Measurements from ENCODE around the gene ZFYVE27. TPM values are rescaled to one million over a fixed set of nuclear protein-coding genes. Genes with fewer than 3 reads are reported as not detected.

Gene ZFYVE27, protein sequence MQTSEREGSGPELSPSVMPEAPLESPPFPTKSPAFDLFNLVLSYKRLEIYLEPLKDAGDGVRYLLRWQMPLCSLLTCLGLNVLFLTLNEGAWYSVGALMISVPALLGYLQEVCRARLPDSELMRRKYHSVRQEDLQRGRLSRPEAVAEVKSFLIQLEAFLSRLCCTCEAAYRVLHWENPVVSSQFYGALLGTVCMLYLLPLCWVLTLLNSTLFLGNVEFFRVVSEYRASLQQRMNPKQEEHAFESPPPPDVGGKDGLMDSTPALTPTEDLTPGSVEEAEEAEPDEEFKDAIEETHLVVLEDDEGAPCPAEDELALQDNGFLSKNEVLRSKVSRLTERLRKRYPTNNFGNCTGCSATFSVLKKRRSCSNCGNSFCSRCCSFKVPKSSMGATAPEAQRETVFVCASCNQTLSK
- 68.5 TPM for total RNA-seq

DNA sequence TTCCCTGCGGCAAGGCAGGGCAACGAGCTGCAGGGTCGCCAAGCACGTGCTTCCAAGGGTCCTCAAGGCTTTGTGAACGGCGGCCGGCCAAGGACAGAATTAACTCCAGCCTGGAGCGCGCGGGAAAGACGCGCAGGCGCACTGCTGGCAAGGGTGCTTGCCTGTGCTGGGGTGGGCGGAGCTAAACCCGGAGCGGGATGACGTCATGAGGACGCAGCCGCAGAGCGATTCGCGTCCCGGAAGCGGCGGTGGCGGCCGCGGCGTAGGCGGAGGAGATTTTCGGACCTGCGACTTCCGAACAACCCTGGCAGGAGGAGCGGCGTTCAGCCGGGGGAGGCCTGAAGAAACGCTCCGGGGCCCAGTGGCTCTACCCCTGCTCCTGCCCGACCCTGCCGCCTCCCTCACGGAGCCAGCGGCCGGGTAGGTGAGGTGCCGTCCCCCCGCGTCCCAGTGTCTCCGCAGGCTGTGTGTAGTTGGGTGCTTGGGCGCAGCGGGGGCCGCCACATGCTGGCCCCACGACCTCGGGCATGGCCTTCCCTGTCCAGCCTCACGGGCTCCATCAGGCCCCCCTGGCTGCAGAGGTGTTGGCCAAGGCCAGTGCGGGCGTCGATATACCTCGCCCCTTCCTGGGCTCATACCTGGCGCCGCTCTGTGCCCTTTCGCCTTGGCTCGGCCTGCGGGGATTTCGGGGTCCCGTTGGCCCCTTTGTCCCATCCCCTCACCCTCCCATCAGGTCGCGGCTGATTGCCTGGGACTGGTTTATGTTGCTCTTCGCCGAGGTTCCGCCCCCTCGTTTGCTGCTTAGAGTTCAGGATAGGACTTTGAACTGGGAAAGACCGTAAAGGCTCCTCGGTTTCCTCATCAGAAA lies at the start of gene ZFYVE27:
TSS of gene ZFYVE27 (plus strand) at position 227 of the 868 bp plus-strand sequence. CDS start 1,350 bp downstream, outside the sequence.

DNA sequence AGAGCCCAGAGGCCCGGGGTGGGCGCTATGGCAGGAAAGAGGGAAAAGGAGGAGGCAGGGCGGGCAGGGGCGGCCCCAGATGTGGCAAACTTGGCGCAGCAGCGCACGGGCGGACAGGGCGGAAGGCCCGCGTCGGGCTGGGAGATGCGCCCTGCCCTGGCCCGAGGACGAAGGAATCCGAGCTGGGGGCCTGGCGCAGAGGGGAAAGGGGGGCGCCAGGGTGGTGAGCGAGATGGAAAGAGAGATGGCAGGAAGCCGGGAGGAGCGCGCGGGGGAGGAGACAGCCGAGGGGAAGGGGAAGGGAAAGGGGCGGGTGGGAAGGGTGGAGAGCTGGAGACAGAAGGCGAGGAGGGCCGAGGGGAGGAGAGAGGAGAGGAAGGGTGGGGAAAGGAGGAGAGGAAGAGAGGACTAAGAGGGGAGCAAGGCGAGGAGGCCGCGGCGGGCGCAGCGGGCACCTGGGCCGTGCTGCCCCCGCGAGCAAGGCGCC lies 23.5 kb upstream of the ZFYVE27 start, which contains the start of gene MARVELD1:
TSS of gene MARVELD1 (plus strand) at position 392 of the 487 bp plus-strand sequence. CDS start 147 bp downstream, outside the sequence.

DNA sequence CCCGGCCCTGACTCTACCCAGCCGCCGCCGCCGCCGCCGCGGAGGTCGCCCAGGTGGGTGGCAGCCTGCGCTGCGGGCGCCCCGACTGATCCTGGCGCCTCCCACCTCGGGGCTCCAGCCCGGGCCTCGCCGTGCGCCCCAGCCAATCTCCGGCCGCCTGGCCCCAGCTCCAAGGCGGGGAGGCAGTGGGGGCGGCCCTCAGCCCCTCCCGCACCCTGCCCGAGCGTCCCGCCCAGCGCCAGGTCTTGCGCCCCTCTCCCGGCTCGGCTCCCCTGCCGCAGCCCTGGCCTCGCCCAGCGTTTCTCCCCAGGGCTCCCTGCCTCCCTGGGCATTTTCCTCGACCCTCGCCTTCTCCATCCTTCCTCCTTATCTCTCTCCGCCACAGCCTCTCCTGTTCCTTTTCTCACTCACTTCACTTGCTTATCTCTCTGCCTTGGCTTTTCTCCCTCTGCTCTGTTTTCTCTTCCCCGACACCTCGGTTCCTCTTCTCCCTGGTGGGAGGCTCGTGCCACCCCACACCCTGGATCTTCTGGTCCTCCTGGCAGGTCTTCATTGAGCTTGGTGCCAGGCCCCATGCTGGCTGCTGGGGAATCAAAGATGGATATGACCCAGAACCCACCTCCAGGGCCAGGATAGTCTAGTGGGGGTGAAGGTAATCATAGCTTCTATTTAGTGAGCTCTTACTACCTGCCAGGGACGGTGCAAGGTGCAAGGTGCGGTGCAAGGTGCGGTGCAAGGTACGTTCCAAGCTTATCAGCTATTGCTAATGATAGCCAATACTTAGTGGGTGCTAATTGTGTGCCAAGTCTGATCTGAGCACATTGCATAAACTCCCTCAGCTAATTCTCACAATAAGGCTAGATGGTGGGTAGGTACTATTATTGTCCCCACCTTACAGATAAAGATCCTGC lies 35.2 kb downstream of the ZFYVE27 start, which contains the start of gene SFRP5:
TSS of gene SFRP5 (minus strand) at position 87 of the 911 bp plus-strand sequence. CDS start 166 bp downstream, outside the sequence.

Other genes starting within 250 kb of the ZFYVE27 start
- gene MMS19, start 238.7 kb upstream of the ZFYVE27 start, total RNA-seq, result 94.8 TPM
- gene UBTD1, start 238.2 kb upstream of the ZFYVE27 start, total RNA-seq, result 0.94 TPM
- gene ANKRD2, start 164.3 kb upstream of the ZFYVE27 start, total RNA-seq, result not detected
- 0.31 TPM for gene HOGA1, start 152.7 kb upstream of the ZFYVE27 start, total RNA-seq
- not detected for gene C10orf62, start 147.4 kb upstream of the ZFYVE27 start, total RNA-seq
- gene MORN4, start 103.6 kb upstream of the ZFYVE27 start, total RNA-seq, result 26.0 TPM
- 10.3 TPM for gene PI4K2A, start 96.5 kb upstream of the ZFYVE27 start, total RNA-seq
- gene AVPI1, start 49.9 kb upstream of the ZFYVE27 start, total RNA-seq, result 0.94 TPM
- 5.0 TPM for gene MARVELD1, start 23.4 kb upstream of the ZFYVE27 start, total RNA-seq
- 0.94 TPM for gene SFRP5, start 34.9 kb downstream of the ZFYVE27 start, total RNA-seq
- gene GOLGA7B, start 112.7 kb downstream of the ZFYVE27 start, total RNA-seq, result 16.6 TPM

Data from parietal lobe (tissue), 1 donor.